Skeletal muscle cell (primary cell): ENCODE results near the gene ATP13A1.
"Not testable (repeated sequence)": the region's sequence is repeated elsewhere in the genome, so short reads cannot be mapped to it uniquely, and the experiment has no call there.

Source experiments
- DNase-seq: peaks from one replicate; pipeline ENCODE4 v3.0.0-alpha.2; 2010; ENCODE audit warnings: low read depth
- H3K4me3 ChIP-seq: 2 replicates; pipeline ENCODE4 v1.5.1; 2011; ENCODE audit warnings: low read depth, mild to moderate bottlenecking, control low read depth, low read length, moderate library complexity

ATP13A1 gene

DNA sequence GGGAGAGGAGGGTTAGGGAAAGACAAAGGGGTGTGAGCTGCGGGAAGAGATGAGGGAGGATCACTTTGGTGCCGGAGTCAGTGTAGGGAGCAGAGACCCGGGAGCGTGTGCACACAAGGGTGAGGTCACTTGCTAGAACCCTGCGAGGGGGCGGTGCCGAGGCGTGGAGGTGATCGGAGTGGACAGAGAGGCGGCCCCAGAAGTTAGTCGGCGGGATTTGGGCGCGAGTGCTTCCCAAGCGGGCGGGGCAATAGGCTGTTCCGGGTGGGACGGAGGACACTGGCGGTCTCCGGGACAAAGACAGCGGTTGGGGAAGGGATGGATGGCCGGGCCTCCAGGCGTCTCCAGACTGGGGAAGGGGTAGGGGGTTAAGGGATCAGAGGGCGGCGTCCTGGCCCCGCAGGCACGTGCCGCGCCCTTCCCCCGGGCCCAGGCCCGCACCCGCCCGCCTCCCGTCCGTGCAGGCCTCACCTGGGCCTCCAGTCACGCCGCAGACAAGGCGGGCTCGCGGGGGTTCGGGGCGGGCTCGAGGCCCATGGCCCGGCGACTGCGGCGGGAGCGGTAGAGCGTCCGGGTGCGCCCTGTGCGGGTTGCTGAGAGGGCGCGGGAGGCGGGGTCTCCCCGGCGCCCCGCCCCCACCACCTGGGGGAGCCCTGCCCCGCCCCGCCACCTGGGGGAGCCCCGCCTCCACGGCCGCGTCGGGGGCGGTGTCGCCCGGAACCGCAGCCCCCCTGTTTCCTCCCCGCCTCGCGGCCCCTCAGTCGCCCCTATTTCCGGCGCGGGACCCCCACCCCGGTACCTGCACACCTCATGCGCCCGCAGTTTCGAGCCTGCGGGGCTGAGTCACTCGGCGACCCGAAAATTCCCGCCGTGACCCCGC is 35.6 kb downstream of the ATP13A1 start, which contains the start of gene LPAR2:
Gene LPAR2 (minus strand): TSS at position 600 of the 880 bp plus-strand sequence. CDS start 945 bp downstream, outside the sequence.
- peak within 1 kb of the TSS; percentile 38 for H3K4me3 ChIP-seq

DNA sequence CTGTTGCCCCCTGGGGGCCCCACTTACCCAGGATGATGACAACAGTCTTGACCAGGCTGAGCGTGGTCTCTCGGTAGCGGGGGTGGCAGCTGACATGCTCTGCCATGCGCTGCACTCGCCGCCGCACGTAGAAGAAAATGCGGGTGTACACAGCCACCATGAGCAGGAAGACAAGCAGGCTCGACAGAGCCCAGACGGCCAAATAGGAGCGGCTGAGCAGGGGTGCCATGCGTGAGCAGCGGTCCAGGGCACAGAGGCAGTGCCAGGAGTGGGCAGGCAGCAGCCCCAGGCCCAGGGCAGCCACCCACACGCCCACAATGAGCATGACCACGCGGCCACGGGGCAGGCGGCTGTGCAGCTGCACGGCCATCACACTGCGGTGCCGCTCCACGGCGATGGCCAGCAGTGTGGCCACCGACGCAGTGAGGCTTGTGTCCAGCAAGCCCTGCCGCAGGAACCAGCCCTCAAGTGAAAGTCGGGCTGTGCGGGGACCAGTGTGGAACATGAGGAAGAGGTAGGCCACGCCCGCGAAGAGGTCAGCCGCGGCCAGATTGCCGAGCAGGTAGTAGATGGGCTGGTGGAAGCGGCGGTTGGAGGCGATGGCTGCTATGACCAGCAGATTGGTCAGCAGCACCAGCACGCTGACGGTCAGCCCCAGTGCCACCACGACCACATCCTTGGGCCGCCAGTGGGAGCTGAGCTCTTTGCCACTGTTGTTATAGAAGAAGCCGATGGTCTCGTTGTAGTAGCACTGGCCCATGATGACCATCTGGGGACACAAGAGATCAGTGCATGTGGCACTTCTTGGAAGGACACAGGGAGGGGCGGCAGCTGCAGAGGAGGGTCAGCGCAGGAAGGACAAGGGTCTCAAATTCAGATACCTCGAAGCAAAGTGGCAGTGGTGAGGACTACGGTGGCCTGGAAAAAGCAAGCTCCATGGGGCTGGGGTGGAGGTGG is 36.7 kb downstream of the ATP13A1 start:
- no peak for DNase-seq
- no peak overlapping the region for H3K4me3 ChIP-seq

More for the DNA sequence above, 35.6 kb downstream of the ATP13A1 start, which contains the start of gene LPAR2:
- no peak for DNase-seq

- no peak for DNase-seq
- H3K4me3 ChIP-seq: no peak overlapping the region
These were observed 39.4 kb downstream of the ATP13A1 start for GRCh38 chr19:19624032-19624570.

GRCh38 chr19:19623383-19623782 is 40.1 kb downstream of the ATP13A1 start:
- no peak overlapping the region for H3K4me3 ChIP-seq
- DNase-seq: no peak

GRCh38 chr19:19619849-19620210 is 43.6 kb downstream of the ATP13A1 start:
- DNase-seq: no peak

DNA sequence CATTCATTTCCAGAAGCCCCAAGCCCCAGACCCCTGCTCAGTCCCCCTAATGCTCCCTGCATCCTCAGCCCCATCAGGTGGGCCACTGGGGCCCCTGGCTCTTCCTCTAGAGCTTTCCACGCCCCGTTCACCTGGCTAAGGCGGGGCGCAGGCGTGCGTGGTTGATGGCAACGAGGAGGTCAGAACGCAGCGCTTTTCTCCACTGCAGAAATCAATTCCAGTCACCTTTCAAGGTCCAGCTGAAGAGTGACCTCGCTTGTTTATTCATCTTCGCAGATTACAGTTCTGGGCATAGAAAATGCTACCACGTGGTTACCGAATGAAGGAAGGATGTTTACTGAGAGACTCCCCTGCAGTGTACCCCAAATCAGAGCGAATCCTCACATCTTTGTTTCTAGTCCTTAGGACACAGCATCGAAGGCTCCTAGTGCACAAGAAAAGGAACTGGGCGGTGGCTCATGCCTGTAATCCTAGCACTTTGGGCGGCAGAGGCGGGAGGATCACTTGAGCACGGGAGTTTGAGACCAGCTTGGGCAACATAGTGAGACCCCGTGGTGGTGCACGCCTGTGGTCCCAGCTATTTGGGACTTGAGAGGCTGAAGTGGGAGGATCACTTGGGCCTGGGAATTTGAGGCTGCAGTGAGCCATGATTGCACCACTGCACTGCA is 44.2 kb downstream of the ATP13A1 start:
- no peak for DNase-seq
- H3K4me3 ChIP-seq: peak overlapping the region; percentile 46

More at GRCh38 chr19:19619849-19620210, 43.6 kb downstream of the ATP13A1 start:
- H3K4me3 ChIP-seq: no peak overlapping the region

DNA sequence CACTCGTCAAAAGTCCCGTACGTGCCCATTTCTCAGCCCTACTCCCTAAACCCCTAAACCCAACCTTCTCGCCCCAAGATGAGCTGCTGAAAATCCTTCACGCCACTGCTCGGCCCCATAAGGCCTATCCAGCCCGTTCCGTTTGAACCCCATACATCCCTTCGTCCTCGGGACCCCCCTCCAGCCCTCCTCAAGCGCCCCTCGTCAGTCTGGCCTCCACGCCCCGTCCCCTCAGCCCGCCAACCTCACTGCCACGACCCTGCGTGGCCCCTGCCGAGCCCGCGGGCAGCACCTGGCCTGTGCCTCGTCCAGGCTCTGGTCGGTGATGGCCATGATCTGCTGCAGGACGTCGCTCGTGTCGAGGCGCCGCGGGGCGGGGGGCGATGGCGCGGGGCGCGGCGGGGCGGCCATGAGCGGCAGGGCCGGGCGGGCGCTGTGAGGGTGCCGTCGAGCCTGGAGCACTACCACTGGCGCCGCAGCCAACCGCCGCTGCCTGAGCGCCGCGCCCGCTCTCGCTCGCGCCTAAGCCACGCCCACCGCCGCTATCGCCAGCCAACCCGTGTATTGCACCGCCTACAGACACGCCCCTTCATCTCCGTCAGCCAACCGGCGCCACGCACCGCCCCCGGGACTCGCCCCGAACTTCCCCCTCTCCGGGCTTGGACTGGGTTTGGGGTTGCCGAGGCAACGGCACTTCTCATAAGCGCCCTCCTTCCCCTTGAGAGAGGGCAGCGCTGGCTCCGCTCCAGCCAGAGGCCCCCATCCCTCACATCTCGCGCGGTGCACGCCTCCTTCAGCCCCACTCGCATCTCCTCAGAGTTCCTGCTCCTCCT is 45.0 kb downstream of the ATP13A1 start, which contains the start of gene PBX4:
Gene PBX4 (minus strand): TSS at position 469 of the 833 bp plus-strand sequence. CDS start 58 bp downstream, at position 411.
- DNase-seq: peak; percentile 35
- H3K4me3 ChIP-seq: peak within 1 kb of the TSS; percentile 50

GRCh38 chr19:19615086-19615485 is 48.4 kb downstream of the ATP13A1 start:
- DNase-seq: no peak
- H3K4me3 ChIP-seq: no peak overlapping the region

DNA sequence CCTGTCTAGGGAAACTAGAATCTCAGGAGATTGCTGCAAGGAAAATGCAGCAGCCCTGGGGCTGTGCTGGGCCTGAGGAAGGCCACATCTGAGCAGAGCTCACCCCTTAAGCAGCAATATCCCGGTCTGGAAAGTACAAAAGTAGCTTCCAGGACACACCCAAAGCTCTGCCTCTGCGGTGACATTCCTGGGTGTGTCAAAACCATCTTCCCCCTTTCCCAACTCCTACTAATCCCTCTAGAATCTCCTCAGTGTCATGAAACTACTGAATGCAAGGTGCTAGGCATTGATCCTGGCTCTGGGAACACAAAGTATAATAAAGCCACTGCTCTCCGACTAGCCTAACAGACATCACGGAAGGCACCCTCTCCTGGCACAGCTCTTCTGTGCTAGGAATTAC is 50.0 kb downstream of the ATP13A1 start:
- no peak overlapping the region for H3K4me3 ChIP-seq
- DNase-seq: no peak

GRCh38 chr19:19610376-19611202 is 52.9 kb downstream of the ATP13A1 start:
- no peak overlapping the region for H3K4me3 ChIP-seq
- DNase-seq: no peak

GRCh38 chr19:19606686-19607085 is 56.8 kb downstream of the ATP13A1 start:
- H3K4me3 ChIP-seq, DNase-seq: not testable (repeated sequence)

- H3K4me3 ChIP-seq: no peak overlapping the region
- DNase-seq: no peak
These were observed 57.5 kb downstream of the ATP13A1 start for GRCh38 chr19:19606021-19606420.

GRCh38 chr19:19602713-19603324 is 60.7 kb downstream of the ATP13A1 start:
- DNase-seq: no peak
- no peak overlapping the region for H3K4me3 ChIP-seq

GRCh38 chr19:19602136-19602712 is 61.3 kb downstream of the ATP13A1 start:
- DNase-seq: no peak
- H3K4me3 ChIP-seq: no peak overlapping the region

DNA sequence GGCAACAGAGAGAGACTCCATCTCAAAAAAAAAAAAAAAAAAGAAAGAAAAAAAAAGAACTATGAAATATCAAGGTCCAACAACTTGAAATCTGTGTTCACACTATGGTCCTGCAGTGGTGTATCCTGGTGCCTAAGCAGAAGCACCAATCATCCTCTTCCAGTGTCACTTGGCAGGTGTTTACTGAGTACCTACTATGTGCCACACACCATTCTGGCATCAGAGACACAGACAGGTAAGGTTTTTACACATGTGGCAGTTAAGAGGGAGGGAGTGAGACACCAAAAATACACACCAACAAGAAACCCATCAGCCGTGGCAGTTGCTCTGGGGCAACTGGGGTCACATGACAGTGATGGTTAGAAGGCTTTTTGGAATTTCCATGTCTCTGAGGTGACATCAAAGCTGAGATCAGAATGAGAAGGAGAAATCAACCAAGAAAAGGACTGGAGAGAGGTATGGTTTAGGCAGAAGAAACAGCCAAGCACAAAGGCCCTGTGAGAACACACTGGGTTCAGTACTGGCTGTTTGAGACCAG is 62.6 kb downstream of the ATP13A1 start:
- H3K4me3 ChIP-seq: no peak overlapping the region

DNA sequence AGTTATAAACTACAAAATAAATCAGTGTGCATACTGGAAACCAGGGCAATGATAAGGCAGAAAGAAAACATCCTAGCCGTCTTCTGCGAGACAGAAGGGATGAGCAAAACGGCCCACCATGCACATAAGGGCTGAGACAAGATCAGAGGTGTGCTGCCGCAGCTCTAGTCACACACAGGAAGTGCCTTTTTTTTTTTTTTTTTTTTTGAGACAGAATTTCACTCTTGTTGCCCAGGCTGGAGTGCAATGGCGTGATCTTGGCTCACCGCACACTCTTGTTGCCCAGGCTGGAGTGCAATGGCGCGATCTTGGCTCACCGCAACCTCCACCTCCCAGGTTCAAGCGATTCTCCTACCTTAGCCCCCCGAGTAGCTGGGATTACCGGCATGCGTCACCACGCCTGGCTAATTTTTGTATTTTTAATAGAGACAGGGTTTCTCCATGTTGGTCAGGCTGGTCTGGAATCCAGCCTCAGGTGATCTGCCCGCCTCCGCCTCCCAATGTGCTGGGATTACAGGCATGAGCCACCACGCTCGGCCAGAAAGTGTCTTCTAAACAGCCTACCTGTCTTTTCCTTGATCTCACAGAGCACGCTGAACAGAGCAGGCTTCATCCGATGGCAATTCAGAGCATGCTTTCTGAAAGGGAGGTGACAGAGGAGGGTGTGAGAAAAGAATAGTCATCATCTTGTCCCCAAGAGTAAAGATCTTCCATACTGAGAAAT is 64.6 kb downstream of the ATP13A1 start:
- not testable (repeated sequence) for H3K4me3 ChIP-seq

More for the DNA sequence above, 62.6 kb downstream of the ATP13A1 start:
- no peak for DNase-seq

More for the DNA sequence above, 64.6 kb downstream of the ATP13A1 start:
- not testable (repeated sequence) for DNase-seq
